GM18519 (cell line): Measurements from ENCODE around the gene HARS2.
"Not testable (repeated sequence)": the region's sequence is repeated elsewhere in the genome, so short reads cannot be mapped to it uniquely, and the experiment has no call there.

Source experiments
- ATAC-seq: cut with Tn5 transposase; IDR thresholded peaks from one replicate; pipeline ENCODE4 v1.9.1; 2021; ENCODE audit warnings: mild to moderate bottlenecking, moderate library complexity; ENCODE audit not compliant: unreplicated experiment, low FRiP score

Gene HARS2

GRCh38 chr5:140690941-140691924 lies at the start of gene HARS2, which contains the start of gene HARS1:
Gene HARS2 (plus strand): TSS chr5:140691455. CDS start chr5:140691649, 194 bp downstream.
Gene HARS1 (minus strand): TSS chr5:140691370. CDS start chr5:140691304, 66 bp downstream.
- peak; percentile 96 for ATAC-seq

- no peak for ATAC-seq
Measured at GRCh38 chr5:140641716-140642115, 49.5 kb upstream of the HARS2 start.

GRCh38 chr5:140642718-140643117 lies 48.5 kb upstream of the HARS2 start:
- no peak for ATAC-seq

GRCh38 chr5:140647042-140647419 lies 44.2 kb upstream of the HARS2 start:
- ATAC-seq: peak; percentile 8

GRCh38 chr5:140658870-140659269 lies 32.4 kb upstream of the HARS2 start:
- no peak for ATAC-seq

GRCh38 chr5:140660371-140660770 lies 30.9 kb upstream of the HARS2 start:
- not testable (repeated sequence) for ATAC-seq

GRCh38 chr5:140664030-140664358 lies 27.3 kb upstream of the HARS2 start:
- no peak for ATAC-seq

GRCh38 chr5:140664359-140665119 lies 26.7 kb upstream of the HARS2 start, which contains the start of gene WDR55:
Gene WDR55 (plus strand): TSS chr5:140664904. CDS start chr5:140664913, 9 bp downstream.
- peak; percentile 91 for ATAC-seq

GRCh38 chr5:140671035-140671434 lies 20.2 kb upstream of the HARS2 start:
- ATAC-seq: not testable (repeated sequence)

- ATAC-seq: no peak
Measured at GRCh38 chr5:140671472-140672125, 19.7 kb upstream of the HARS2 start.

- no peak for ATAC-seq
Measured at GRCh38 chr5:140672455-140673186, 18.6 kb upstream of the HARS2 start.

GRCh38 chr5:140673187-140673976 lies 17.9 kb upstream of the HARS2 start, which contains the start of gene DND1:
Gene DND1 (minus strand): TSS chr5:140673576. CDS start chr5:140673542, 34 bp downstream.
- ATAC-seq: no peak

- ATAC-seq: no peak
Measured at GRCh38 chr5:140674211-140674610, 17.0 kb upstream of the HARS2 start.

- ATAC-seq: no peak
Measured at GRCh38 chr5:140674629-140675028, 16.6 kb upstream of the HARS2 start.

GRCh38 chr5:140677947-140678346 lies 13.3 kb upstream of the HARS2 start:
- no peak for ATAC-seq

- no peak for ATAC-seq
Measured at GRCh38 chr5:140678993-140679392, 12.3 kb upstream of the HARS2 start.

GRCh38 chr5:140690376-140690932 lies 801 bp upstream of the HARS2 start:
- ATAC-seq: no peak

- no peak for ATAC-seq
Measured at GRCh38 chr5:140694276-140694675, 3.0 kb downstream of the HARS2 start.
